Measurements from ENCODE around the gene OPA1.

DNA sequence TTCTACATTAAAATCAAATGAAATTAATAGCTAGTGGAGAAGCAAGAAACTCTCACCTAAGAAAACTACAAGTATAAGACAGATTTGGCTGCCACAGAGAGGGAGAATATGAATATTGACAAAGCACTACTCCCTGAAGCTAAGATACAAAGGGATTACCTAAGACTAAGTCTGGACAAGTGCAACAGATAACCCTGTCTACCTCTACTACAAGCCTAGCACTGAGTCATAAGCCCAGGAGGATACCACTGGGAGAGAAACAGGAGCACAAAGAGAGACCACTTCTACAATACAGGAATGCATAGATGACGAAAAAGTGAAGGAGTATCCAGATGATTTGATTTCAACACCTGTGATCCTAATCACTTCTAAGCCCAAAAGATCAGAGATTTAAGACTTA lies 48.7 kb upstream of the OPA1 start:
- TF ChIP-seq POLR2A (IDR thresholded peaks at IDR 0.05) = no peak
- TF ChIP-seq, protein P1, sequence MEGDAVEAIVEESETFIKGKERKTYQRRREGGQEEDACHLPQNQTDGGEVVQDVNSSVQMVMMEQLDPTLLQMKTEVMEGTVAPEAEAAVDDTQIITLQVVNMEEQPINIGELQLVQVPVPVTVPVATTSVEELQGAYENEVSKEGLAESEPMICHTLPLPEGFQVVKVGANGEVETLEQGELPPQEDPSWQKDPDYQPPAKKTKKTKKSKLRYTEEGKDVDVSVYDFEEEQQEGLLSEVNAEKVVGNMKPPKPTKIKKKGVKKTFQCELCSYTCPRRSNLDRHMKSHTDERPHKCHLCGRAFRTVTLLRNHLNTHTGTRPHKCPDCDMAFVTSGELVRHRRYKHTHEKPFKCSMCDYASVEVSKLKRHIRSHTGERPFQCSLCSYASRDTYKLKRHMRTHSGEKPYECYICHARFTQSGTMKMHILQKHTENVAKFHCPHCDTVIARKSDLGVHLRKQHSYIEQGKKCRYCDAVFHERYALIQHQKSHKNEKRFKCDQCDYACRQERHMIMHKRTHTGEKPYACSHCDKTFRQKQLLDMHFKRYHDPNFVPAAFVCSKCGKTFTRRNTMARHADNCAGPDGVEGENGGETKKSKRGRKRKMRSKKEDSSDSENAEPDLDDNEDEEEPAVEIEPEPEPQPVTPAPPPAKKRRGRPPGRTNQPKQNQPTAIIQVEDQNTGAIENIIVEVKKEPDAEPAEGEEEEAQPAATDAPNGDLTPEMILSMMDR (IDR thresholded peaks at IDR 0.05) = no peak
- TF ChIP-seq POLR2AphosphoS5 (IDR thresholded peaks at IDR 0.05; ENCODE audit: insufficient read depth in 1 of 2, low read depth in 1 of 2) = no peak
